ENCODE measurements around the gene POLRMT. TPM values are rescaled to one million over a fixed set of nuclear protein-coding genes. Genes with fewer than 3 reads are reported as not detected.

The POLRMT gene
- total RNA-seq, 3 donors from 2014 or later, result 21.9 to 34.7 (median 28.2) TPM

DNA sequence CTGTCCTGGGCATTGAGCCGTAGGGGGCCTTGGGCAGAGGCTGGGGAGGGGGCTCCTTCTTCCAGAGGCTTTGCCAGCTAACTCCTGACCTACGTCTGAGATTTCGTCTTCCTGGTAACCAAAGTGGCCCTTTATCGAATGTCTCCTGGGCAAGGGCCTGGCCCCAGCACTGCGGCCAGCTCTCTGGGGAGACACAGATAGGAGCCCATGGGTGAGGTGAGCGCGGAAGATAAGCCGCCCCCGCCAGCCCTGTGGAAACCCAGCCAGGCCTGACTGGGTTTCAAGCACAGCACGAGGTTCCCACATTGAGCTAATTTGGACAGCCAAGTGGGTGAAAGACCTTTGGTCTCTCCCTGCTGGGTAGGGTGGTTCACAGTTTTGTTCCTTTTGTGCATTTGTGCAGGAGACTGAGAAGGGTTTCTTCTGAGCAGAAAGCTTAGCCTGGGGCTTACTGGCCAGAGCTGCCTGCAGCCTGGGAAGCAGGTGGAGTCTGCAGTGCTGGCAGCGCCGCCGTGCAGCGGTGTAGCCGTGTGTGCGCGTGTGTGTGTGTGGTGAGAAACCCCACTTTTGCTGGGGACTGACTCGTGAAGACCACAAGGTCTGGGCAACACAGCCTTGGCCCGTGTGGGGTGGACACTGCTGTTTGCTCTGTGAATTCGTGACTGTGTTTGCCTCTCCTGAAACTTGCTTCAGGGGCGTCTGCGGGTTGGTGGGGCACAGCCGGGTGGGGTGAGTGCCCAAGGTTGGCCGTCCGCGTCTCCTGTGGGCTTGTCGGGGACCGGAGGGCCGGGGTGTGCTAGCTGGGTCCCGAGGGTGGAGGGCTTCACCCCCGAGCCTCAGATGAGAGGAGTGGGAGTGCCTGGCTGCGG is 58.4 kb downstream of the POLRMT start:
- no peaks in the 10 kb centered on the region for H3K27me3 ChIP-seq
- H3K36me3 ChIP-seq, result no peaks in the 10 kb centered on the region
- H3K4me1 ChIP-seq, result peaks cover 11 to 23% of the 10 kb centered on the region in 2 donors
- intact Hi-C loops (cut with DNase I; ENCODE audit: low total_unique reads), result no loop called here
- no peak for DNase-seq (ENCODE audit: low spot score in 2 of 2)
- H3K9me3 ChIP-seq, result no peaks in the 10 kb centered on the region
- H3K4me3 ChIP-seq, result peak overlapping the region; percentile 24 to 63 (median 36)
- TF ChIP-seq POLR2A (IDR thresholded peaks at IDR 0.05), result no peak
- TF ChIP-seq, protein P1, sequence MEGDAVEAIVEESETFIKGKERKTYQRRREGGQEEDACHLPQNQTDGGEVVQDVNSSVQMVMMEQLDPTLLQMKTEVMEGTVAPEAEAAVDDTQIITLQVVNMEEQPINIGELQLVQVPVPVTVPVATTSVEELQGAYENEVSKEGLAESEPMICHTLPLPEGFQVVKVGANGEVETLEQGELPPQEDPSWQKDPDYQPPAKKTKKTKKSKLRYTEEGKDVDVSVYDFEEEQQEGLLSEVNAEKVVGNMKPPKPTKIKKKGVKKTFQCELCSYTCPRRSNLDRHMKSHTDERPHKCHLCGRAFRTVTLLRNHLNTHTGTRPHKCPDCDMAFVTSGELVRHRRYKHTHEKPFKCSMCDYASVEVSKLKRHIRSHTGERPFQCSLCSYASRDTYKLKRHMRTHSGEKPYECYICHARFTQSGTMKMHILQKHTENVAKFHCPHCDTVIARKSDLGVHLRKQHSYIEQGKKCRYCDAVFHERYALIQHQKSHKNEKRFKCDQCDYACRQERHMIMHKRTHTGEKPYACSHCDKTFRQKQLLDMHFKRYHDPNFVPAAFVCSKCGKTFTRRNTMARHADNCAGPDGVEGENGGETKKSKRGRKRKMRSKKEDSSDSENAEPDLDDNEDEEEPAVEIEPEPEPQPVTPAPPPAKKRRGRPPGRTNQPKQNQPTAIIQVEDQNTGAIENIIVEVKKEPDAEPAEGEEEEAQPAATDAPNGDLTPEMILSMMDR (IDR thresholded peaks at IDR 0.05), result no peak
- TF ChIP-seq POLR2AphosphoS5 (IDR thresholded peaks at IDR 0.05), result no peak
- peak overlapping the region in 1 of 2 donors; percentile 61 for H3K27ac ChIP-seq

DNA sequence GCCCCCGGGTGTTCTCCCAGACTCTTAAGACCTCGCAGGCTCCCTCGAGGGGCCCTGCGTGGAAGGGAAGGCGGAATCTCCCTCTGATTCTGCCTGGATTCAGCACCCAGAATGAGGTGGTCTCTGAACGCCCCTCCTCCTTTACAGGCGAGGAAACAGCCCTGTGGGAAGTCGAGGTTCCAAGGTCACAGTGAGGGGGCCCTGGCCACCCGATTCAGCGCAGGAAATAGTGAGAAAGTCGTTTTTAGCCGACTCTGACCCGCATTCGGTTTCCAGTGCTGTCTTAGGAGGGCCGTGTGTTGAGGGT is 59.9 kb downstream of the POLRMT start:
- Histone ChIP-seq H3K36me3 (no peaks in the 10 kb centered on the region), H3K9me3 (no peaks in the 10 kb centered on the region), H3K4me1 (peaks cover 11 to 23% of the 10 kb centered on the region in 2 donors), H3K27ac (peak overlapping the region in 1 of 2 donors; percentile 87), H3K27me3 (no peaks in the 10 kb centered on the region), H3K4me3 (peak overlapping the region; percentile 76 to 99 (median 92))
- intact Hi-C loops (cut with DNase I; ENCODE audit: low total_unique reads), result no loop called here
- peak in 1 of 2 donors; percentile 35 for DNase-seq (ENCODE audit: low spot score in 2 of 2)
- TF ChIP-seq POLR2A (IDR thresholded peaks at IDR 0.05), result no peak
- TF ChIP-seq POLR2AphosphoS5 (IDR thresholded peaks at IDR 0.05), result no peak
- TF ChIP-seq, protein P1 (IDR thresholded peaks at IDR 0.05), result no peak

DNA sequence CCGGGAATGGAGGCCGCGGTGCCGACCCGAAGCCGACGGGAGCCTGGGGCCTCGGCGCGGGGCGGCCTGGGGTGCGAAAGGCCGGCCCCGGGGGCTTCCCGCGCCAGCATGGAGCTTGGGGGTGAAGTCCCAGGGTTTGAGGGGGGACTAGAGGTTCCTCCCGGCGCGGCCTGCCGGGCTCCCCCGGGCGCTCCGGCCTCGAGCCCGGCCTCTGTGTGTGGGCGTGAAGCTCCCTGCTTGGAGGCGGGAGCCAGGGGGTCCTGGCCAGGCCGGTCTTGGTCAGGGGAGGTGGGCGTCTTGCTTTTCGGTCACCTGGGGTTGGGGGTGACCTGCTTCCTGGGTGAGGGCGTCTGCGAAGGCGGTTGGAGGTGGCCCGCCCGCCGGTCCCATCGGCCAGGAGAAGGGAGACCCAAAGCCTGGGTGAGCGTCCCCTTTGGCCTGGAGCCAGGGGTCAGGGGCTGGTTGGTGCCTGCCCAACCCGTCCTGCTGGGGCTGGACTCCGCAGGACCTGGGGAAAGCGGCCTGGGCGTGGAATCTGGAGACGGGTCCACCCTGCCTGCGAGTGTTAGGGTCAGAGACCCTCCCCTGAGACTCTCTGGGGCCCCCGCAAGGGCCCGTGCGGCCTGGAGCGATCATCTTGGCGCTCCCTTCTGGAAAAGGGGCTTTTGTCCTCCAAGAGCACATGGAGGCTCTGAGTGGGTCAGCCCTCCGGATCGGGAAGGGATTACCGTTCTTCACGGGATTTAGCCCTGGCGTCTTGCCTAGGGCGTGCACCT is 60.4 kb downstream of the POLRMT start:
- TF ChIP-seq POLR2AphosphoS5 (IDR thresholded peaks at IDR 0.05) (no peak), POLR2A (IDR thresholded peaks at IDR 0.05) (no peak)
- TF ChIP-seq, protein P1 (IDR thresholded peaks at IDR 0.05), result no peak
- peaks cover 11 to 23% of the 10 kb centered on the region in 2 donors for H3K4me1 ChIP-seq

DNA sequence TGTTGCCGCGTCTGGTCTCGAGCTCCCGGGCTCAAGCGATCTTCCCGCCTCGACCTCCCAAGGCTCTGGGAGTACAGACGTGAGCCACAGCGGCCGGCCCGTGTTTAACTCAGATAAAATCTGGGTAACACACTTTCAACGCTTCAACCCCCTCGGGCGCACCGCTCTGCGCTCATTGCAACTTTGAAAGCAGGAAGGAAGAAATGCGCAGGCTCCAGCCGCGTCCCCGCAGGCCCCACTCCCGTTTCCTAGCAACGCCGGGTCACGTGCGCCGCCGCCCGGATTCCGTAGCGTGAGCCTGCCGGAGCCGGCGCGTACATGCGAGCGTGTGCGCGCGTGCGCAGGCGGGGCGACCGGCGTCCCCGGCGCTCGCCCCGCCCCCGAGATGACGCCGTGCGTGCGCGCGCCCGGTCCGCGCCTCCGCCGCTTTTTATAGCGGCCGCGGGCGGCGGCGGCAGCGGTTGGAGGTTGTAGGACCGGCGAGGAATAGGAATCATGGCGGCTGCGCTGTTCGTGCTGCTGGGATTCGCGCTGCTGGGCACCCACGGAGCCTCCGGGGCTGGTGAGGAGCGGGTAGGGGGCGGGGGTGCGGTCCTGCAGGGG is 61.1 kb downstream of the POLRMT start, which contains the start of gene BSG:
Gene BSG (plus strand): TSS at position 457 of the 603 bp plus-strand sequence. CDS start 39 bp downstream, at position 496.
- intact Hi-C loops (cut with DNase I; ENCODE audit: low total_unique reads), result no loop called here
- H3K4me3 ChIP-seq, result peak within 1 kb of the TSS; percentile 76 to 99 (median 92)

More for the DNA sequence above, 60.4 kb downstream of the POLRMT start:
- peak overlapping the region; percentile 76 to 99 (median 92) for H3K4me3 ChIP-seq
- H3K27ac ChIP-seq, result peak overlapping the region; percentile 85 to 87
- no peaks in the 10 kb centered on the region for H3K27me3 ChIP-seq
- peak in 1 of 2 donors; percentile 36 for DNase-seq (ENCODE audit: low spot score in 2 of 2)
- H3K36me3 ChIP-seq, result no peaks in the 10 kb centered on the region
- intact Hi-C loops (cut with DNase I; ENCODE audit: low total_unique reads), result no loop called here
- no peaks in the 10 kb centered on the region for H3K9me3 ChIP-seq

DNA sequence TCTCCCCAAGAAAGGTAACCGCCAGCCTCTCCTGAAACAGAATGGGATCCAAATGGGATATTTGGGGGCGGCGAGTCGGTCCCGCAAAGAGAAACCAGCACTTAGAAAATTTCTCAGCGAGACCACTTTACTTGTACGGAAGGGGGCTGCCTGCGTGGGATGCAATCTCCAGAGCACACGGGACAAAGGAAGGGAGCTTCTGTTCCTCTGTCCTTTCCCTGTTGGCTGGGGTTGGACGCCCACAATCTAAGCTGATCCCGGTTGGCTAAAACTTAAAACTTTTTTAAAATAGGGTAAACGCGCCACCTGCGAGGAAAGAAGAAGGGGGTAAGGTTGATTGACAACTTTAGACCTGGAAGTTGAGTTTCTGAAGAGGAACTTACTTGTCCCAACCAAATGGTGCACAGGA is 61.8 kb downstream of the POLRMT start:
- peaks cover 11 to 23% of the 10 kb centered on the region in 2 donors for H3K4me1 ChIP-seq
- no peaks in the 10 kb centered on the region for H3K27me3 ChIP-seq
- H3K27ac ChIP-seq, result peak overlapping the region; percentile 85 to 87
- no peak for DNase-seq (ENCODE audit: low spot score in 2 of 2)
- TF ChIP-seq, protein P1 (IDR thresholded peaks at IDR 0.05), result no peak
- TF ChIP-seq POLR2A (IDR thresholded peaks at IDR 0.05) (no peak), POLR2AphosphoS5 (IDR thresholded peaks at IDR 0.05) (no peak)
- no peaks in the 10 kb centered on the region for H3K36me3 ChIP-seq
- no peaks in the 10 kb centered on the region for H3K9me3 ChIP-seq
- intact Hi-C loops (cut with DNase I; ENCODE audit: low total_unique reads), result no loop called here
- peak overlapping the region; percentile 76 to 99 (median 92) for H3K4me3 ChIP-seq

More for the DNA sequence above, 61.1 kb downstream of the POLRMT start, which contains the start of gene BSG:
- peak; percentile 98 to 99 for DNase-seq (ENCODE audit: low spot score in 2 of 2)
- H3K9me3 ChIP-seq, result no peaks in the 10 kb centered on the region
- no peaks in the 10 kb centered on the region for H3K36me3 ChIP-seq
- no peaks in the 10 kb centered on the region for H3K27me3 ChIP-seq
- H3K27ac ChIP-seq, result peak within 1 kb of the TSS; percentile 85 to 87
- peaks cover 11 to 23% of the 10 kb centered on the region in 2 donors for H3K4me1 ChIP-seq
- TF ChIP-seq POLR2A (IDR thresholded peaks at IDR 0.05), result no peak
- peak; percentile 50 to 88 (median 77) for TF ChIP-seq POLR2AphosphoS5 (IDR thresholded peaks at IDR 0.05)

Data from breast epithelium (tissue), 4 donors.